HTR-8/SVneo (cell line): Measurements from ENCODE around the gene GNG2.
A peak's percentile ranks its signal among the peaks of the same experiment; 100 is the strongest.

Experiments
- DNase-seq: peaks from one replicate; pipeline ENCODE4 v3.0.0; 2011; ENCODE audit warnings: low spot score, mixed read lengths; ENCODE audit not compliant: insufficient read length
- FAIRE-seq: peaks from 2 replicates; lab custom pipeline; 2011; peaks lifted over from hg19 to GRCh38; lab: Jason Lieb, UNC

Gene GNG2

GRCh38 chr14:51852541-51852940 lies 7.9 kb upstream of the GNG2 start:
- no peak for FAIRE-seq
- DNase-seq, result no peak

GRCh38 chr14:51855234-51855633 lies 5.2 kb upstream of the GNG2 start:
- no peak for FAIRE-seq

GRCh38 chr14:51856792-51857296 lies 3.6 kb upstream of the GNG2 start:
- DNase-seq (no peak), FAIRE-seq (no peak)

More at GRCh38 chr14:51855234-51855633, 5.2 kb upstream of the GNG2 start:
- no peak for DNase-seq

DNA sequence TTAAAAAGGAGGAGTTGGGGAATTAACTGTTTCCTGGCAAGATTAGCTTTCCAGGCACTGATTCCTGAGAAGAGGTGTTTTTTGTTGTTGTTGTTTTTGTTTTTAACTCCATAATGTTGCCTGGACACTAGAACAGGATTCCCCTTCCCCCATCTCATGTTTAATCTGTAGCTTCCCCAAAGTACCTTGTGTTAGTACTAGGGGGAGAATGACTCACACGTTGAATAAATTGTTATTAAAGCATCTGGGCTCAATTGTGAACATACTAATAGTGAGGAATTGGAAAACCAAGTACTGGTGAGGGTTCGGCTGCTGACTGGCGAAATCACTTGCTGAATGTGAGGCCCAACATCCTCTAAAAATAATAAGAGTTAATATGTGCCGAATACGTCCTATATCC lies 1.3 kb upstream of the GNG2 start:
- no peak for FAIRE-seq
- no peak for DNase-seq

- DNase-seq (no peak), FAIRE-seq (no peak)
Measured at GRCh38 chr14:51860825-51861499, 550 bp downstream of the GNG2 start.

- FAIRE-seq (no peak), DNase-seq (no peak)
Measured at GRCh38 chr14:51862176-51862796, 1.9 kb downstream of the GNG2 start.

DNA sequence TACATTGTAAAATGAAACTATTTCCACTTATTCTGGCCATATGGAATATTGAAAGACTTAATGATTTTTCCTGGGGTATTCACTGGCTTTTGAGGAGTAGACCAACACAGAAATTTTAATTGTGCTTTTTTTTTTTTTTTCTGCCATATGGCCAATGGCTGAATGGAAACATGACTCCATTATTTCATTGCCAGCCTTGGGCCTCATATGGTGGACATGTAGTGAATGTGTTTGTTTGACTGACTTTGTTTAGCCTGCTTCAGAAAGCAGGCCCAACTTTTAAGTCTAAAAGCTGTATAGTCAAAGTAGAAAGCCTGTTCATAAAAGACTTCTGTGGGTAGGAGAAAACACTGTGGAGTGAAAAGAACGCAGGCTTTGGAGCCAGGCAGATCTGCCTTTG lies 2.4 kb downstream of the GNG2 start:
- DNase-seq, result no peak
- FAIRE-seq, result no peak

GRCh38 chr14:51865953-51866747 lies 5.7 kb downstream of the GNG2 start:
- FAIRE-seq (no peak), DNase-seq (no peak)

DNA sequence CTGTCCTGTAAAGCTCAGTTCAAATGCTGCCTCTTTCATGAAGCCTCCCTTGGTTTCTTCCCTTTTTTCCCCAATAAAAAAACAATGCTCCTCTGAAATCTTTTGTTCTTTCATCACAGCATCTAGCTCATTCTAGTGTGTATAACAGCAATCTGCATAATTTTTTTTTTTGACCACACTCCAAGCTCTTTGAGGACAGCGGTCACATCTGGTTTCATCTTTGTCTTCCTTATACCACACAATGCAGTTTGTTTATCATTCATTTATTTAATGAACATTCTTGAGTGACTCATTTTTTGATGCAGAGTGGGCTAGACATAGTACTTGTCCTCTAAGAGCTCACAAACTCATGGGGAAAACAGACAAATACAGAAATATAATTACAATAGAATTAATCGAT lies 7.3 kb downstream of the GNG2 start:
- DNase-seq, result no peak
- no peak for FAIRE-seq

DNA sequence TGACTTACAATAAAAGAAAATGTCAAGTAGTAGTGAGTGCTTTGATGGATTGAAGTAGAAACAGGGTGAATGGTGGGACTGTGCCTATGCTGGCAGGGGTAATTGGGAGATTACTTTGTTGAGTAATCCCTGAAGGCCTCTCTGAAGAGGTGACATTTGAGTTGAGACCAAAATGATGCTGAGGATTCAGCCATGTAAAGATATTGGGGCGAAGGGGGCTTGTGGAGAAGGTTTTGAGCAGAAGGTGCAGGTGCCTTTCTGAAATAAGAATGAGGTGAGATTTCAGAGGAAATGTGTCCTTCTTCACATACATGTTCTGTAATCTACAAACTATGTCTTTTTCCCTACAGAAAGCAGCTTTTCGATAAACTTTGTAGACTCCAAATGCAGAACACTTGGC lies 8.0 kb downstream of the GNG2 start:
- no peak for DNase-seq
- no peak for FAIRE-seq

GRCh38 chr14:51869411-51870100 lies 9.1 kb downstream of the GNG2 start:
- DNase-seq (no peak), FAIRE-seq (no peak)

GRCh38 chr14:51870606-51871005 lies 10.2 kb downstream of the GNG2 start:
- no peak for FAIRE-seq
- DNase-seq, result no peak

GRCh38 chr14:51871846-51872245 lies 11.4 kb downstream of the GNG2 start:
- no peak for FAIRE-seq

DNA sequence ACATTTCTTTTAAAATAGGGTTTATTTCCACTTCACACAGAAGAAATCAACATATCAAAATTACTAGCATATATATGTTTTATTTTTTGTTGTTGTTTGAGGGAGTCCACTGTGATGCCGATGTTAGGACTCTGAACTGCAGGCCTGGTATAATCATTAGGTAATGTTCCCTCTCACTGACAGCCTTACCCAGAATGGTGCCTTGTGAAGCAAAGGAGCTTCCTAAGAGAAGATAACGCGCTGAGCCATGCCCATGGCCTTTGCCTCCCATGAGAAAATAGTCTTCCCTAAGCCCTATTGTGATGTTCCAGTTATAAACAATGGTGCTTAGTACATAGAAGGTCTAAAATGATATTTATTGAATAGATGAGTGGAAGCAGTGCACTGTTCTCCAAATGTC lies 12.0 kb downstream of the GNG2 start:
- DNase-seq (no peak), FAIRE-seq (no peak)

More at GRCh38 chr14:51871846-51872245, 11.4 kb downstream of the GNG2 start:
- no peak for DNase-seq

DNA sequence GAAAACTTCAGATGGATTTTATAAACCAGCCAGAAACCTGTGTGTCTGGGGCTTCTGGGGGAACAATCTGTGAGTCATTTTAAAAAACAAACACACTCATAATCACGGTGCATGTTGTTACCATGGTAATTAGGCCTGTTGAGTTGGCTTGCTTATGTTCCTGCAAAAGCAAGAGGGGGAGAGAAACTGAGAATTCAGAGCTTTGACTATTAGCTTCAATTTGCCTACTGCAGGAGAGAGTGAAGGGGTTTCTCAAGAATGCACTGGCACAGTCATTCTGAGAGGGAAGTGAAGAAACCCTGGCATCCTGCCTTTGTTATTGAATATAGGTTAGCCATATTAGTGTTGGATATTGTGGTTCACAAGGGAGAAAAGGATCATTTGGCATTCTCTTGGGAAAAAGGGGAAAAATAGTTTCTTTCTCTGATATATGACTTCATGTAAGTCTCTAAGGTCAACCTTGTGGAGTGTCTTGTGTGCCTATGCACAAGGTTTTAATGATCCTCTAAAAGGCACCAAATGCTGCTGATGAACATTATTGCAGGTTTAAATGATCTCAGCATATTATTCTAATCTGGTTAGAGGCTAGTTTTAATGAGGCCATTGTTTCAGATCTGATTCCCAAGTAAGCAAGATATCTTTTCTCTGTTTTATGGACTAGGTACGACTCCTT lies 12.9 kb downstream of the GNG2 start:
- DNase-seq (peak; percentile 46), FAIRE-seq (peak; percentile 9)

DNA sequence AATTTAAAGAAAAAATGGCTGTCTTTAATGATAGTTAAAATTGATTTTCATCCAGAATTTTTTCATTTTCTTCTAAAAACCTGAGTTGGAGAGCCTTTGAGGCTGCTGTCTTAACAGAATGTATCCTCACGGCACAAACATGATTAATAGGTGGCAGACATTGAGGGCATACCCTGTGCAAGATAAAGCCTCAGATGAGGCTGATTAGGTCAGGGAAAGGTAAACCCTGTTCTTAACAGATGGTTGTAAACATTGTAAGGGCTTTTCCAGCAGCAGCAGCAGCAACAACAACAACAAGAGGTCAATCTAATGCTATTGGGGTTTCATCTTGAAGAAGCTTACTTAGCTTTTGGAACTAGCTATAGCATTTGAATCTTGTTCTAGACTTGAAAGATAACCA lies 17.4 kb downstream of the GNG2 start:
- DNase-seq, result no peak
- FAIRE-seq, result no peak

- no peak for DNase-seq
- FAIRE-seq, result no peak
Measured at GRCh38 chr14:51879170-51879569, 18.8 kb downstream of the GNG2 start.

- FAIRE-seq, result no peak
Measured at GRCh38 chr14:51880835-51881580, 20.6 kb downstream of the GNG2 start.

DNA sequence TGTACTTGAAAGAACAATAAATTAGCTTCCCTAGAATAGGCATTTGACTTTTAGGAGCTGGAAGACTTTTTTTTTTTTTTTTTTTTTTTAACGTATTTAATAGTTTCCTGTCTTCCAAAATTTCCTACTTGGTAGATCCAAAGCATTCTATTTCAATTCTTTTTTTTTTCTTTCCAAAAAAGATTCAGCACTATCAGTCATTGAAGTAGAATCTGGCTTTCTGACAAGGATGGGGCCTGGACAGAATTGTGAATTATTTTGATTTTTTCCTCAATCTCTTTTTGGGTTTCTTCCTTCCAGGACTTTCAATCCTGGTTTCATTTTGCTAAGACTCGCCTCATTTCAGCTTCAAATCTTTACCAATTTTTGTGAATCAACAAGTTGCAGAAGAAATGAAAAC lies 21.2 kb downstream of the GNG2 start:
- no peak for FAIRE-seq
- DNase-seq, result no peak

More at GRCh38 chr14:51880835-51881580, 20.6 kb downstream of the GNG2 start:
- no peak for DNase-seq
